GM18511 (cell line): Measurements from ENCODE around the gene SPTA1.
"Not testable (repeated sequence)": the region's sequence is repeated elsewhere in the genome, so short reads cannot be mapped to it uniquely, and the experiment has no call there.

ENCODE experiments used
- ATAC-seq: cut with Tn5 transposase; IDR thresholded peaks from one replicate; pipeline ENCODE4 v1.9.1; 2021; ENCODE audit warnings: mild to moderate bottlenecking, moderate library complexity; ENCODE audit not compliant: unreplicated experiment

The SPTA1 gene

DNA sequence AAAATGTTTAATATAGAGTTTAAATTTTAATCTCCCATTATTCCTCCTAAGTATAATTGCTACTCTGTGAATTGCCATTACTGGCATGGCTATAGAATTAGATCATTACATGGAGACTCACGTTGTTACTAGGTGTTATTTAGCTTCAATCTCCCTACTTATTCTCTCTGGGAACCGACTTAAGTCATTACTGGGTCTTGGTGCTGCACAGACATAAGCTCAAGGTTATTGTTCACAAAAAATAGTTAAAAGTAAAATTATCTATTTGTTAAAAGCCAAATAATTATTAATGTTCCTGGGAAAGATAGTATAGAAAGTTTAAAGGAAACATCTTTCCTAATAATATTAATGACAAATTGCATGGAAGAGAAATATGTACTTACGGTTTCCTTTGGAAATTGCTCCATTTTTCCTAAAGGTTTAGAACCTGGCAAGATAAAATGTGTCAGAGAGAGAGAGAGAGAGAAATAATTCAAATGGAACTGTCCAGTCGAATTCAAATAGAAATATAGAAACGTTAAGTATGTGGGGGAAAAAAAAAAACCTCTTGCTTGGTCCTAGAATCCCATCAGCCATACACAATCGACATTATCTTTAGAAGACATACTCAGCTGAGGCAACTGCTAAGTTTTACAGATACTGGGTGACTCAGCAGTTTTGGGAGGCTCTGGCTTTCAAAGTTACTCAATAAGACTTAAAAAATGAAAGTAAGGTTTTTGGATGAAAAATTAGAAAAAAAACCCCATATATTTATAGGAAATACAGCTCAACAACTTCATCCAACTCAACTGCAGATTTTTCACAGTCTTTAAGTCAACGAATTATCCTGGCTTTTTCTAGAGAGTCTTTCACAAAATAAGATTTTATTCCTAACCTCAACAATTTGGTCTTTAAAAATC lies at the start of gene SPTA1:
Gene SPTA1 (minus strand): TSS at position 605 of the 899 bp plus-strand sequence. CDS start 198 bp downstream, at position 407.
- ATAC-seq, result no peak

DNA sequence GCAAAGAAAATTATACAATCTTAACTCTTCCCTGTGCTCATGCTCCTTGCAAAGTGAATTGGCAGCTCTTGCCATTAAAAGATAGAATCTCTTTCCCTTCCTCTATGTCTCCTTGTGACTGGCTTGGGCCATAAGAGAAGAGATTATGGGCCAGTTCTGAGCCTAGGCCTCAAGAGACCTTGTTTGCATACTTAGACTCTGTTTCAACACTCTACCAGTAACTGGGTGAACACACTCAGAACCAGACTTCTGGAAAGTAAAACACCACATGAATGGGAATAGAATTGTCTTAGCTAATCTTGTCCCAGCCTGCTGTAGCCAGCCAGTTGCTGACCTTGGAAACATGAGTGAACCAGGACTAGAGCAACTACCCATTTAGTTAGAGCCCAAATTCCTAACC lies 49.3 kb upstream of the SPTA1 start:
- ATAC-seq, result no peak

DNA sequence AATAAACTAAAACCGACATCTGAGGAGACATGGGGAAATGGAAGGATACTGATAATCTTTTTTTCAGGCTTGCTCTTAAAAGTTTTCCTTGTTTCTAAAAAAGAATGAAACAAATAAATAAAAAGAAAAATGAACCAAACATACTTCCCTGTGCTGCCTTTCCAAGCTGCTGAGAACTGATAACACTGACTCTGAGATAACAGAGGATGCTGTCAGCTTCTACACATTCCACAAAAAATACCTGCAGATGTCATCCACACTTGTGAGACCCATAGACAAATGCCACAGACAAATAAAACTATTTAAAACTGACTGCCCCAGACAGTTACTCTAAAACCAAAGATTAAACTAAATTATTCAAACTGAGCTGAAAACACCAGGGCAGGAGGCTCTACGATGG lies 46.0 kb upstream of the SPTA1 start:
- no peak for ATAC-seq

DNA sequence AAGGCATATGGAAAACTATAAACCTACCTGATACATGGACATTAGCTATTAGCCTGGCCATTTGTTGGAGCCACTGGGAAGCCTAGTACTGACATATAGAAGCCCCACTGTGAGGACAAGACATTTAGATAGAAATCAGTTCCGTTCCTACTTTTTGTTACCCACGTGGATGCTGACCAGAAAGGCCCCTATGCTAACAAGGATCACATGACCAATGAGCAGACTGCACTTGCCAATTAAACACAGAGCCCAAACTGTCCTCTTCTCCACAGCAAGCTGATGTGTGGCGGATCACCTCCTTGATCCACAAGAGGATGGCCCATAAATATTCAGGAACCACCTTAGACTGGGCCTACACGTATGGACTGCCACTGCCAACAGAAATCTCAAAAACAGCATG lies 45.2 kb upstream of the SPTA1 start:
- no peak for ATAC-seq

DNA sequence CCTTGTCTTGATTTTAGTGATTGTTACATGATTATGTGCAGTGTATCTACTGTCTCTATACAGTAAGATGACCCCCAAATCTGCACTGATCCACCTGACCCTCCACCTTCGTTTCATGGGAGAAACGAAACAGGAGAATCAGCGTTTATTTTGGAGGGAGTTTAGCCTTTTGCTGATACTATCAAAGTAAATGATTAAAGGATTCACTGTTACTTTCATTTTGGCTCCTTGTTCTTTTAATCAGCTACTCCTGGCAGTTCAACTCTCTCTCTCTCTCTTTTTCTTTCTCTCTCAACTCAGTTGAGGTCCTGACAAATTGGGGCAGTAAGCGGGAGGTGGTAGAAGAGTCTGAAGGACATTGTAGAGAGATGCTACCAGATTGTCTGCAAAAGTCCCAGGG lies 43.9 kb upstream of the SPTA1 start:
- no peak for ATAC-seq

DNA sequence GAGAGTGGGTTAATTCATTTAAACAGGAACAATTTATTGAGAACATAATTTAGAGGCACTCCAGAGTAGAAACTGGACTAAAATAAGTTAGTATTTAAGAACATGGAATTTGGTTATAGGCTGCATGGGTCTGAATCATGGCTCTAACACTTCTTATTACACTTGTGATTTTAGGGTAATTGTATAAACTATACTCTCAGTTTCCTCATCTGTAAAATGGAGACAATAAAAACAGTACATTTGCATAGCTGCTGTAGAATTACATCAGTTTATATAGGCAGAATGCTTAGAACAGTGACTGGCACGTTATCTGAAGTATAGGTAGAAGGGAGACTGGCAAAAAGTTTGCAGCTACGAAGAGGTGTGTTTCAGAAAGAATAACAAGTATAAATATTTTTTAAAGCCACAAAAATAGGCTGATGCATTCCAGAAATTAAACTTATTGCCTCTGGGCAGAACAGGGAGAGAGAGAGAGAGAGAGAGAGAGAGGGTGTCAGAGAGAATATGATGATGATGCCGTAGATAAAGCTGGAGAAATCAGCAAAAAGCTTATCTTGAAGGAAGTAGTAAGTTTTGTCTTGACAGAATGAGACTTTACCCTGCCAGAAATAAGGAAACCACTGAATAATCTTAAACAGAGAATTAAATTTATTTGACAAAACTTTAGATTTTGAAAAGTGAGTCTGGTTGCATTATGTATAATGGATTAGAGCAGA lies 42.2 kb upstream of the SPTA1 start:
- no peak for ATAC-seq

DNA sequence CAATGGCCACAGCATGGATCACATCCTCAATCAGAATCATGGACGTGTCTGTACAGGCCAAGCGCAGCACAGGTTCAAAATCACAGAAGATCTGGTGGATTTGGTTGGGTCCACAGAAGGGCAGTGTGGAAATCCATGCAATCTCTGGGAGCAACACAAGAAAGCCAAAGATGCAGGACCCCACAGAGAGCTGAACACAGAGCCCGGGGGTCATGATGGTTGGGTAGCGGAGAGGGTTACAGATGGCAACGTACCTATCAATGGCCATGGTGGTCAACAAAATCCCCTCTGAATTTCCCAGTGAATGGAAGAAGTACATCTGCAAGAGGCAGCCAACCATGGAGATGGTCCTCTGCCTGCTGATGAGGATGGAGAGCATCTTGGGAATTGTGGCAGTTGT lies 37.9 kb upstream of the SPTA1 start:
- no peak for ATAC-seq

DNA sequence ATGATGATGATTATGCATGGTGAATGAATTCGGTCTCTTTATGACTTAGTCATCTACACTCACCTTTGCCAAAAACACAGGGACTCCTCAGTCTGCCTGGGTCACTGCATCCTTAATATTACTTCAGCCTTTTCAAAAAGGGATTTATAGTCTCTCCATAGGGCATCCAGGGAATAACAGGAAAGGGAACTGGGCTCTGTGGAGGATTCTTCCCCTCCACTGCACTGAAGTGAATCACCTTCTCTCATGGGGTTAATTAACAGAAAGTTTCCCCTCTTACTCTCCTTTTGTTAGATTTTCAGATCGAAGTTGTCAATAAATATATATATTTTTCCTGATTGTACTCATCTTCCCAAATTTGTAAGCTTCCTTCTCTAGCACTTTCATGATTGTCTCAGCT lies 34.1 kb upstream of the SPTA1 start, which contains the start of gene OR6K3:
Gene OR6K3 (minus strand): TSS at position 101 of the 400 bp plus-strand sequence. CDS start 2,605 bp downstream, outside the sequence.
- no peak for ATAC-seq

DNA sequence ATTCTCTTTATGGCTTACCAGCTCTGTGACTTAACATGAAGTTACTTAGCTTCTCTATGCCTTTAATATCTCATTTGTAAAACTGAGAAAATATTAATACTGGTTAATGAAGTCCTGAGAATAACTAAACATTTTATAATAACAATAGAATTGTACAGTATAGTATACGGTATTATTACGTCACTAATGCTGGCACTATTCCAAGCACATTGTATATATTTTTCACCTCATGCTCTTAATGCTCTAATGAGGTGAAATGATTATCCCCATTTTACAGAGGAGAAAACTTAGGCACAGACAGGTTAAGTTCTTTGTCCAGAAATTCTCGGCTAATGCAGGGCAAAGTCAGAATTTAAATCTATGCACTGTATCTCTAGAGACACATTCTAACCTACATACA lies 33.1 kb upstream of the SPTA1 start:
- ATAC-seq, result no peak

DNA sequence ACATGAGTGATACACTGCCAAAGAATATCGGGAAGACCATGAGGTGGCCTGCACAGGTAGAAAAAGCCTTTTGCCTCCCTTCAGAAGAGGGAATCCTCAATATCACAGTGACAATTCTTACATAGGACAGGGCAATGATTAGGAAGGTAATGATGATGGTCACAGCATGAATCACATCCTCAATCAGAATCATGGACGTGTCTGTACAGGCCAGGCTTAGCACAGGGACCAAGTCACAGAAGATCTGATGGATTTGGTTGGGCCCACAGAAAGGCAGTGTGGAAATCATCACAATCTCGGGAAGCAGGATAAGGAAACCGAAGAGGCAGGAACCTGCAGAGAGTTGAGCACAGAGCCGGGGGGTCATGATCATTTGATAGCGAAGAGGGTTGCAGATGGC lies 30.8 kb upstream of the SPTA1 start:
- no peak for ATAC-seq

DNA sequence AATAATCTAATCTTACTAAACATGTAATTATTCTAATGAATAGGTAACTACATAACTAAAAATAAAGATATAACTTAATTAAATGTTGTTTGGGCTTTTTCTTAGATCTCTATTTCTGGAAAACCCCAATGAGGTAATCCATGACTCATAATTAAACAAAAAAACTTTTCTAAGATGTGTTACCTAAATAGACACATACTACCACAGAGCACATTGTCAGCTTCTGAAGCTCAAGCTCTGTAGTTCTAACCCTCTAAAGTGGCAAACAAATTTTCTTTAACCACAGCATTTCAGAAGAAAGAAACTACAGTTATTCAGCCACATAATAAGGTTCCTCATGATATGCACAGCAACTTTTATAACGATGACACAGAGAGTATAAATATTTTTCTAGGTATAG lies 29.8 kb upstream of the SPTA1 start:
- no peak for ATAC-seq

DNA sequence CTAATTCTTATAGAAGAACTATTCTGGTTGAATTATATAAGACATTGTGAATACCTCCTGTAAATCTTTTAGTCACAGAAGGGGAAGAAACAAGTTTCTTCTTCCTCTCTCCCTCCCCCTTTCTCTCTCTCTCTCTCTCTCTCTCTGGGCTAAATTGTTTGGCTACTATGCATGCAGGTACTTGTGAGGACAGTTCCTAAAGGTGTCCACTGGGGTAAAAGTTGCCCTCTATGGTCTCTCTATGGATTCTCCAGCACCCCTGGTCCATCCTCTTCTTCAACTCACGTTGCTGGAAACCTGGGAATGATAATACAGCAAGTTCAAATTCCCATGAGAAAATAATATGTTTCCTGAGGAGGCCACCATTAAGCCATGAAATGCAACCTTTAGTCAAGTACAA lies 28.2 kb upstream of the SPTA1 start:
- ATAC-seq, result no peak

DNA sequence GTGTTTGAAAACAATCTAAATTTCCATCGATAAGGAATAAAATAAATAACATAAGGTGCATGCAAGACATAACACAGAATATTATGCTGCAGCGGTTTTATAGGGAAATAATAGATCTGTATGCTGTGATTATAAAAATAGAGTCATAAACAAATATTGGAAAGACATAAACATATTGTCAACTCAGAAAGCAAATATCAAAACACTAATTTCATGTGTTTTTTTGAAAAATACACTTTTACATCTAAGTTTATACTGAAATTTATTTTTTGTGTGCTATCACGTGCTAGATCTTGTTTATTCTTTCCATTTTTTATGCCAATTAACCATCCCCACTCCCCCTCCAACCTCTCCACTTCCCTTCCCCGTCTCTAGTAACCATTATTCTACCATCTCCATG lies 24.6 kb upstream of the SPTA1 start:
- no peak for ATAC-seq

DNA sequence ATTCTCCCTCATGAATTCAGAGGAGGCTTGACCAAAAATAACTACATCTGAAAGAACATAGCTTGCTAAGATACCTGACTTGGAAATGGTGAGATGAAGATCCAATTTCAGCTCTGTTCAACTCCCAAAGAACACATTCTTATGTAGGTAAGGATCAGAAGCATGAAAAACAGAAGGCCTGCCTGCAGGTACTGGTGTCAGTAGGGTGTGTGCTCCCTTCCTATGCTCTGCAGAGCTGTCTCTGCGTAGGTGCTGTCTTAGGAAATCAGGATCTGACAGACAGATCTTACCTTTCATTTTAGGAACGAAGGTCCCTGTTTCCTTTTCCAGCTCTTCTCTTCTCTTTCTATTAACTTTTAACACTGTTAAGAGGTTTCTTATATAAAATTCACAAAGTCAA lies 19.6 kb upstream of the SPTA1 start:
- no peak for ATAC-seq

DNA sequence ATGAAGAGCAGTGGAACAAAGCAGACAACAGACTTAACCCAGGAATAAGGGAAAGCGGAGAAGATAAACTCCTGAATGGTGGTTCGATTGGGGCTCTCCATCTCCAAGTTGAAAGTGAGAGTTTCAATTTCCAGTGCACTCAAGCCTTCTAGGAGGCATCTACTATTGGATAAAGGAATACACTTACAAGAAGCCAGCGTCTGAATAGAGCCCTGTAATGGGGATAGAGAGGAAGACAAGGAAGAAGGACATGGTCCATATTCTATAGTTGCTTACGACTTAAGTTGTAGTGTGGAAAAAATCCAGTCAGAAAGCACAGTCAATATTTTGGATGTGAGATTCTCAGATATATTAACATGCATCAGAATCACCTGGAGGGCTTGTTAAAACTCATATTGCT lies 14.0 kb upstream of the SPTA1 start, which contains the start of gene OR6K2:
Gene OR6K2 (minus strand): TSS at position 101 of the 400 bp plus-strand sequence. CDS start 0 bp downstream, at position 101.
- no peak for ATAC-seq

DNA sequence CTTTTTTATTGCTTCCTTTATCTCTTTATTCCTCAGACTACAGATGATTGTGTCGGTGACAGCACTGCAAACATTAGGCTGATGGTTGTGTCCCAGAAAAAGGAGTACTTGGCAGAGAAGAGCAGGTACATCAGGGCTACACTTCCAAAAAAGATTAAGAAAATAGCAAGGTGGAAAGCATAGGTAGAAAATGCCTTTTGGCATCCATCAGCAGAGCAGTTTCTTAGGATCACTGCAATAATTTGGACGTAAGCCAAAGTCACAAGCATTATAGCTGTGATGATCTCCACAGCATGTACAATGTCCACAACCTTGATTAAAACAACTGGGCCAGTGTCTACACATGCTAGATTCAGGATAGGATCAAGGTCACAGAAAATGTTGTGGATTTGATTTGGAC lies 8.1 kb upstream of the SPTA1 start:
- ATAC-seq, result no peak

DNA sequence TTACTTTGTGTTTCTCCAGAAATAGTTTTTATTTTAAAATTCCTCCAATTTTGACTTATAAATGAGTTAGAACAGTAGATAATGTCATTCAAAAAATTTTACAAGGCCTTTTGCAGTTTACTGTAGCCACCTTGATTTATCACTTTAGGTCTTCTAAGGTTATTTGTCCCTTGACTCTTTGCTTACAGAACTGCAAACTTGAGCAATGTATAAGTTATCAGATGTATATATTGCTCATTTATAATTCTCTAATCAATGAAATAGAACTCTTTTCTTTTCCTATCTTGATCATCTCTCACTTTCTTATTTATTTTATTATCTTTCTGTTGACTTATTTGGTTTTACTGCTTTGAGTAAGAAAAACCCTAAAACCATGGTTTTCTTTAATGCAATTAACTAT lies 5.8 kb upstream of the SPTA1 start:
- no peak for ATAC-seq

DNA sequence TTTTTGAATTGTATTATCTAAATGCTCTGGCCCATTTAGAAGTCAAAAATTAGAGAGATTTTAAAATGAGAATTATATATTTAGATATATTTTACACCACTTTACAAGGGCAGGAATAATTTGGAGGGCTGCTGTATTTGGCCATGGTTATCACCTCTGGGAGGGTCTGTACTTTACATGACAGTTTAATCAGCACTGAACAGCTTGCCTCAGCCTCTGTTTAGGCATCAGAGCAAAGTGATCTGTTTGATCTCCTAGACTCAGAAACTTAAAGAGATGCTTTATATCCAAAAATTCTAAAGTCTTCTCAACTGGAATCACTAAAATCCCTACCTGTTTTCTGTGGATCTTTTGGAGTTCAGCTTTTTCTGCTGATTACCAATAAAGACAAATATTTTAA lies 5.4 kb upstream of the SPTA1 start:
- no peak for ATAC-seq

DNA sequence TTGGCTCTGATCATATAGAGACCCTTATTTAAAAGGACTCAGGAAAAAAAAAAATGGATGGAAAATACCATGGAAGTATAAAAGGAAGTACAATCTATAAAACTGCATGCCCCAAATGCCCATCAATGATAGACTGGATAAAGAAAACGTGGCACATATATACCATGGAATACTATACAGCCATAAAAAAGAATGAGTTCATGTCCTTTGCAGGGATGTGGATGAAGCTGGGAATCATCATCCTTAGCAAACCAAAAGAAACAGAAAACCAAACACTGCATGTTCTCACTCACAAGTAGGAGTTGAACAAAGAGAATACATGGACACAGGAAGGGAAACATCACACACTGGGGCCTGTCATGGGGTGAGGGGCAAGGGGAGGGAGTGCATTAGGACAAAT lies 4.6 kb upstream of the SPTA1 start:
- ATAC-seq, result not testable (repeated sequence)

DNA sequence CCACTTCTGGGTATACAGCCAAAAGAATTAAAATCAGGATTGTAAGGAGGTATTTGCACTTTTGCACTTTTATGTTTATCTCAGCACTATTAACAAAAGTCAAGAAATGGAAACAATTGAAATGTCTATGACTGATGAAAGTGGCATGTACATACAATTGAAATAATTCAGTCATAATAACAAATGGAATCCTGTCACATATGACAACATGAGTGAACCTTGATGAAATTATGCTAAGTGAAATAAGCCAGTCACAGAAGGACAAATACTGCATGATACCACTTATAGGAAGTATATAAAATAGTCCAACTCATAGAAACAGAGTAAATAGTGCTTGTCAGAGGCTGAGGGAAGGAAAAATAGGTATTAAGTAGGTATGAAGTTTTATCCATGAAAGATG lies 3.4 kb upstream of the SPTA1 start:
- ATAC-seq, result no peak

DNA sequence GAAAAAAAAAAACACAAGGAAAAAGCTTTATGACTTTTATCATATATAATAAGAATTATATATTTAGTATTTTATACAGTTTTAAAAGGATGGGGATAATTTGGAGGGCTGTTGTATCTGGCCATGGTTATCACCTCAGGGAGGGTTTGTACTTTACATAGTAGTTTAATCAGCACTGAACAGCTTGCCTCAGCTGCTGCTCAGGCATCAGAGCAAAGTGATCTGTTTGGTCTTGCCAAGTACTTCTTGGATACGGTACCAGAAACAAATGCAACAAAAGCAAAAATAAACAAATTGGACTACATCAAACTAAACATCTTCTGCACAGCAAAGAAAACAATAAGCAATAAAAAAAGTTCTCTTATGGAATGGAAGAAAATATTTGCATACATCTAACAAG lies 2.6 kb upstream of the SPTA1 start:
- ATAC-seq, result no peak

DNA sequence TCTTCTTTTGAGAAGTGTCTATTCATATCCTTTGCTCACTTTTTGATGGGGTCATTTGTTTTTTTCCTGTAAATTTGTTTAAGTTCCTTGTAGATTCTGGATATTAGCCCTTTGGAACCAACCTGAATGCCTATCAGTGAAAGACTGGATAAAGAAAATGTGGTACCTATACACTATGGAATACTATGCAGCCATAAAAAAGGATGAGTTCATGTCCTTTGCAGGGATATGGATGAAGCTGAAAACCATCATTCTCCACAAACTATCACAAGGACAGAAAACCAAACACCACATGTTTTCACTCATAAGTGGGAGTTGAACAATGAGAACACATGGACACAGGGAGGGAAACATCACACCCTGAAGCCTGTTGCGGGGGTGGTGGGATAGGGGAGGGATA lies 1.8 kb upstream of the SPTA1 start:
- ATAC-seq, result not testable (repeated sequence)
